Sciatic nerve (tissue), 2 donors: ENCODE data around the gene GDI2. TPM values are rescaled to one million over a fixed set of nuclear protein-coding genes. Genes with fewer than 3 reads are reported as not detected.
A peak's percentile ranks its signal among the peaks of the same experiment; 100 is the strongest.
"Not testable (repeated sequence)": the region's sequence is repeated elsewhere in the genome, so short reads cannot be mapped to it uniquely, and the experiment has no call there.

Experiments used
- ATAC-seq: fragments of 200-7000 bp; cut with Tn5 transposase; one replicate; pipeline ENCODE4 v1.9.1; 2020; ENCODE audit warnings: mild to moderate bottlenecking, moderate library complexity
- DNase-seq: peaks from one replicate; pipeline ENCODE4 v3.0.0-alpha.2; 2020; ENCODE audit warnings: low spot score
- intact Hi-C: fragments of 100-400 bp; cut with DNase I; formaldehyde crosslinking; loops from one replicate; pipeline ENCODE4 v1.14.2; 2022
- total RNA-seq: library from RNA; stranded (reverse); fragmentation: NEBNext Ultra II Directional; extraction: Animal tissue kit (Norgen Biotek cat#: 25700); gene quantifications from one replicate; pipeline ENCODE4 v1.2.1, GENCODE V29; 2021
- donor health status: DM: no; HTN: no; CAD: no.
- donor health status: DM: no; HTN: no; CAD: no.

Gene GDI2
- total RNA-seq, 1 donor from 2014 or later = 140 TPM

GRCh38 chr10:5805711-5806110 lies 7.5 kb downstream of the GDI2 start:
- DNase-seq (no peak), ATAC-seq (no peak)
- intact Hi-C loops = no loop called here

- DNase-seq (no peak), ATAC-seq (no peak)
- intact Hi-C loops = no loop called here
Observed at GRCh38 chr10:5805260-5805659, 8.0 kb downstream of the GDI2 start.

GRCh38 chr10:5804386-5804785 lies 8.8 kb downstream of the GDI2 start:
- intact Hi-C loops = no loop called here
- ATAC-seq = no peak
- no peak for DNase-seq

GRCh38 chr10:5800782-5801181 lies 12.5 kb downstream of the GDI2 start:
- no peak for DNase-seq
- no peak for ATAC-seq
- intact Hi-C loops = no loop called here

GRCh38 chr10:5794236-5794635 lies 19.0 kb downstream of the GDI2 start:
- intact Hi-C loops = no loop called here
- DNase-seq (no peak), ATAC-seq (no peak)

GRCh38 chr10:5789626-5790025 lies 23.6 kb downstream of the GDI2 start:
- no peak for DNase-seq
- ATAC-seq = no peak
- intact Hi-C loops = no loop called here

- ATAC-seq (no peak), DNase-seq (no peak)
- intact Hi-C loops = no loop called here
Observed at GRCh38 chr10:5788969-5789368, 24.3 kb downstream of the GDI2 start.

GRCh38 chr10:5783300-5783699 lies 29.9 kb downstream of the GDI2 start:
- ATAC-seq = no peak
- intact Hi-C loops = no loop called here

GRCh38 chr10:5782174-5782573 lies 31.1 kb downstream of the GDI2 start:
- intact Hi-C loops = no loop called here
- ATAC-seq (no peak), DNase-seq (no peak)

More at GRCh38 chr10:5783300-5783699, 29.9 kb downstream of the GDI2 start:
- no peak for DNase-seq

GRCh38 chr10:5779730-5780129 lies 33.5 kb downstream of the GDI2 start:
- intact Hi-C loops = no loop called here
- no peak for DNase-seq
- ATAC-seq = no peak

GRCh38 chr10:5777758-5778157 lies 35.5 kb downstream of the GDI2 start:
- intact Hi-C loops, ATAC-seq, DNase-seq: not testable (repeated sequence)

- no peak for DNase-seq
- intact Hi-C loops = no loop called here
- ATAC-seq = peak; percentile 58
Observed at GRCh38 chr10:5776881-5777197, 36.4 kb downstream of the GDI2 start.

- ATAC-seq = peak; percentile 59
- intact Hi-C loops = no loop called here
Observed at GRCh38 chr10:5776136-5776880, 36.9 kb downstream of the GDI2 start.

GRCh38 chr10:5775685-5776084 lies 37.5 kb downstream of the GDI2 start:
- DNase-seq = no peak
- peak; percentile 43 for ATAC-seq
- intact Hi-C loops = no loop called here

More at GRCh38 chr10:5776136-5776880, 36.9 kb downstream of the GDI2 start:
- DNase-seq = no peak

- no peak for ATAC-seq
- DNase-seq = no peak
- intact Hi-C loops = no loop called here
Observed at GRCh38 chr10:5774987-5775620, 38.1 kb downstream of the GDI2 start.

GRCh38 chr10:5766189-5766588 lies 47.0 kb downstream of the GDI2 start:
- intact Hi-C loops = no loop called here
- ATAC-seq (no peak), DNase-seq (no peak)

GRCh38 chr10:5765617-5766016 lies 47.6 kb downstream of the GDI2 start:
- ATAC-seq (no peak), DNase-seq (no peak)
- intact Hi-C loops = no loop called here

GRCh38 chr10:5764422-5765297 lies 48.6 kb downstream of the GDI2 start:
- ATAC-seq = no peak
- no peak for DNase-seq
- intact Hi-C loops = no loop called here

- intact Hi-C loops = no loop called here
- DNase-seq (no peak), ATAC-seq (no peak)
Observed at GRCh38 chr10:5762531-5762930, 50.7 kb downstream of the GDI2 start.

GRCh38 chr10:5761220-5761619 lies 52.0 kb downstream of the GDI2 start:
- intact Hi-C loops = no loop called here
- no peak for DNase-seq
- ATAC-seq = no peak
